Measurements from ENCODE around the gene KRTAP5-4.

Gene KRTAP5-4

DNA sequence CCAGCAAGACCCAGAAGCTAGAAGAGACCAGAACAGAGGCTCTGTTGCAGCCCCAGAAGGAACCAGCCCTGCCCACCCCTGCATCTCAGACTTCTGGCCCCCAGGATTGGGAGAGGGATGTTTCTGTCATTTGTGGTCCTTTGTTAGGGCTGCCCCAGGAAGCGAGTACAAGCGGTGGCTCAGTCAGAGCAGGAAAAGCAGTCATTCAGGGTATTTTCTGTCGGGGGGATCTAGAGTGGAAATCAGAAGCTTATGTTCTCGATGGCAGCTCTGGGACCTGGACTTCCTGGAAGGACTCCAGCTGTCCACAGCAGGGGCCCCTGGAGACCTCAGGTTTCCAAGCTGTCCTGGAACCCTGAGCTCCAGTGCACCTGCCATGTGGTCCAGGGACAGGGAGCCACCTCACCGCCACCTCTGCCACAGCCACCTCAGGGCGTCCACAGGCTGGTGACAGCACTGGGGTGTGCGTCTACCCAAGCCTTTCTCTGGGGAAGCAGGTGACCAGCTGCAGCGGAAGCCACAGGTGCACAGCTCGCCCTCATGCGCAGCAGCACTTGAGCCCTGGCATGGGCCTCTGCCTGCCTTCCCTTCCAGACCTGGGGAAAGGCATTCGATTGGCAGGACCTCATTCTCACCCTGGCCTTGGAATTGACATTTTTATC is 10.2 kb upstream of the KRTAP5-4 start:
- WGBS = 75% methylated on average over 11 of the region's 11 CpGs
- Histone ChIP-seq H4K8ac (ENCODE audit: low read length) (no peak overlapping the region), H2BK15ac (ENCODE audit: low read depth, poor library complexity, severe bottlenecking) (no peak overlapping the region), H3K4me1 (ENCODE audit: control insufficient read depth, insufficient read depth, low read depth, low read length) (no peaks in the 10 kb centered on the region), H3K23ac (ENCODE audit: low read length in 2 of 2) (no peak overlapping the region), H3K4me3 (ENCODE audit: insufficient read depth in 1 of 2, low read depth in 1 of 2, low read length in 2 of 2) (no peak overlapping the region), H2BK12ac (ENCODE audit: low read length in 2 of 2) (no peak overlapping the region), H3K36me3 (ENCODE audit: control insufficient read depth in 1 of 2, insufficient read depth in 2 of 2, low read depth in 1 of 2, low read length in 2 of 2) (no peaks in the 10 kb centered on the region), H2BK5ac (ENCODE audit: low read depth, low read length, poor library complexity, severe bottlenecking) (no peak overlapping the region), H3K14ac (ENCODE audit: low read length in 2 of 2) (no peak overlapping the region), H2AK5ac (ENCODE audit: low read length, severe bottlenecking) (no peak overlapping the region), H3K4me2 (ENCODE audit: low read length, poor library complexity, severe bottlenecking) (no peak overlapping the region), H3K27me3 (ENCODE audit: control insufficient read depth in 1 of 2, insufficient read depth in 1 of 2, low read length in 2 of 2) (peaks cover 51 to 83% of the 10 kb centered on the region in 2 experiments), H3K9ac (ENCODE audit: low read length) (no peak overlapping the region), H3K4ac (ENCODE audit: low read depth in 1 of 2, low read length in 2 of 2) (no peak overlapping the region), H2BK120ac (ENCODE audit: low read depth, low read length) (no peak overlapping the region), H3K79me1 (replicated peaks; ENCODE audit: low read length, poor library complexity, severe bottlenecking) (no peaks in the 10 kb centered on the region), H2AFZ (ENCODE audit: low read depth, low read length) (no peak overlapping the region), H3K18ac (ENCODE audit: low read depth in 1 of 2, low read length in 2 of 2) (no peak overlapping the region), H4K91ac (ENCODE audit: low read length) (no peak overlapping the region), H3K9me3 (ENCODE audit: control insufficient read depth, low read length) (no peaks in the 10 kb centered on the region), H3K27ac (ENCODE audit: low read length, poor library complexity, severe bottlenecking) (no peak overlapping the region)
- DNase-seq = no peak

- WGBS = 76% methylated on average over 13 of the region's 13 CpGs
- DNase-seq = no peak
- no peak overlapping the region for H4K8ac ChIP-seq (ENCODE audit: low read length)
- no peak overlapping the region for H3K18ac ChIP-seq (ENCODE audit: low read depth in 1 of 2, low read length in 2 of 2)
- H2BK12ac ChIP-seq (ENCODE audit: low read length in 2 of 2) = no peak overlapping the region
- H3K4me2 ChIP-seq (ENCODE audit: low read length, poor library complexity, severe bottlenecking) = no peak overlapping the region
- H3K27ac ChIP-seq (ENCODE audit: low read length, poor library complexity, severe bottlenecking) = no peak overlapping the region
- no peak overlapping the region for H2BK15ac ChIP-seq (ENCODE audit: low read depth, poor library complexity, severe bottlenecking)
- H2AFZ ChIP-seq (ENCODE audit: low read depth, low read length) = no peak overlapping the region
- no peak overlapping the region for H3K23ac ChIP-seq (ENCODE audit: low read length in 2 of 2)
- no peak overlapping the region for H3K14ac ChIP-seq (ENCODE audit: low read length in 2 of 2)
- H3K4me1 ChIP-seq (ENCODE audit: control insufficient read depth, insufficient read depth, low read depth, low read length) = no peaks in the 10 kb centered on the region
- peaks cover 58 to 83% of the 10 kb centered on the region in 2 experiments for H3K27me3 ChIP-seq (ENCODE audit: control insufficient read depth in 1 of 2, insufficient read depth in 1 of 2, low read length in 2 of 2)
- no peak overlapping the region for H2BK5ac ChIP-seq (ENCODE audit: low read depth, low read length, poor library complexity, severe bottlenecking)
- H3K9ac ChIP-seq (ENCODE audit: low read length) = no peak overlapping the region
- H4K91ac ChIP-seq (ENCODE audit: low read length) = no peak overlapping the region
- H2AK5ac ChIP-seq (ENCODE audit: low read length, severe bottlenecking) = no peak overlapping the region
- no peaks in the 10 kb centered on the region for H3K36me3 ChIP-seq (ENCODE audit: control insufficient read depth in 1 of 2, insufficient read depth in 2 of 2, low read depth in 1 of 2, low read length in 2 of 2)
- H3K4me3 ChIP-seq (ENCODE audit: insufficient read depth in 1 of 2, low read depth in 1 of 2, low read length in 2 of 2) = no peak overlapping the region
- no peaks in the 10 kb centered on the region for H3K79me1 ChIP-seq (replicated peaks; ENCODE audit: low read length, poor library complexity, severe bottlenecking)
- H3K4ac ChIP-seq (ENCODE audit: low read depth in 1 of 2, low read length in 2 of 2) = no peak overlapping the region
- no peaks in the 10 kb centered on the region for H3K9me3 ChIP-seq (ENCODE audit: control insufficient read depth, low read length)
- H2BK120ac ChIP-seq (ENCODE audit: low read depth, low read length) = no peak overlapping the region
Observed at GRCh38 chr11:1631066-1631568, 9.2 kb upstream of the KRTAP5-4 start.

GRCh38 chr11:1630271-1630670 is 8.3 kb upstream of the KRTAP5-4 start:
- Histone ChIP-seq H3K4ac (ENCODE audit: low read depth in 1 of 2, low read length in 2 of 2) (no peak overlapping the region), H3K14ac (ENCODE audit: low read length in 2 of 2) (peak overlapping the region in 1 of 2 experiments; percentile 57), H4K8ac (ENCODE audit: low read length) (peak overlapping the region; percentile 25), H3K27ac (ENCODE audit: low read length, poor library complexity, severe bottlenecking) (no peak overlapping the region), H2BK15ac (ENCODE audit: low read depth, poor library complexity, severe bottlenecking) (no peak overlapping the region), H3K4me1 (ENCODE audit: control insufficient read depth, insufficient read depth, low read depth, low read length) (no peaks in the 10 kb centered on the region), H2AK5ac (ENCODE audit: low read length, severe bottlenecking) (no peak overlapping the region), H3K23ac (ENCODE audit: low read length in 2 of 2) (no peak overlapping the region), H2BK120ac (ENCODE audit: low read depth, low read length) (no peak overlapping the region), H3K9ac (ENCODE audit: low read length) (no peak overlapping the region), H2BK5ac (ENCODE audit: low read depth, low read length, poor library complexity, severe bottlenecking) (no peak overlapping the region), H3K4me2 (ENCODE audit: low read length, poor library complexity, severe bottlenecking) (no peak overlapping the region), H3K79me1 (replicated peaks; ENCODE audit: low read length, poor library complexity, severe bottlenecking) (no peaks in the 10 kb centered on the region), H3K27me3 (ENCODE audit: control insufficient read depth in 1 of 2, insufficient read depth in 1 of 2, low read length in 2 of 2) (peaks cover 65 to 84% of the 10 kb centered on the region in 2 experiments), H3K36me3 (ENCODE audit: control insufficient read depth in 1 of 2, insufficient read depth in 2 of 2, low read depth in 1 of 2, low read length in 2 of 2) (no peaks in the 10 kb centered on the region), H2BK12ac (ENCODE audit: low read length in 2 of 2) (no peak overlapping the region), H4K91ac (ENCODE audit: low read length) (no peak overlapping the region), H3K18ac (ENCODE audit: low read depth in 1 of 2, low read length in 2 of 2) (no peak overlapping the region), H2AFZ (ENCODE audit: low read depth, low read length) (no peak overlapping the region), H3K4me3 (ENCODE audit: insufficient read depth in 1 of 2, low read depth in 1 of 2, low read length in 2 of 2) (no peak overlapping the region), H3K9me3 (ENCODE audit: control insufficient read depth, low read length) (peaks cover 2% of the 10 kb centered on the region)
- DNase-seq = no peak
- WGBS = 77% methylated on average over 2 of the region's 2 CpGs

DNA sequence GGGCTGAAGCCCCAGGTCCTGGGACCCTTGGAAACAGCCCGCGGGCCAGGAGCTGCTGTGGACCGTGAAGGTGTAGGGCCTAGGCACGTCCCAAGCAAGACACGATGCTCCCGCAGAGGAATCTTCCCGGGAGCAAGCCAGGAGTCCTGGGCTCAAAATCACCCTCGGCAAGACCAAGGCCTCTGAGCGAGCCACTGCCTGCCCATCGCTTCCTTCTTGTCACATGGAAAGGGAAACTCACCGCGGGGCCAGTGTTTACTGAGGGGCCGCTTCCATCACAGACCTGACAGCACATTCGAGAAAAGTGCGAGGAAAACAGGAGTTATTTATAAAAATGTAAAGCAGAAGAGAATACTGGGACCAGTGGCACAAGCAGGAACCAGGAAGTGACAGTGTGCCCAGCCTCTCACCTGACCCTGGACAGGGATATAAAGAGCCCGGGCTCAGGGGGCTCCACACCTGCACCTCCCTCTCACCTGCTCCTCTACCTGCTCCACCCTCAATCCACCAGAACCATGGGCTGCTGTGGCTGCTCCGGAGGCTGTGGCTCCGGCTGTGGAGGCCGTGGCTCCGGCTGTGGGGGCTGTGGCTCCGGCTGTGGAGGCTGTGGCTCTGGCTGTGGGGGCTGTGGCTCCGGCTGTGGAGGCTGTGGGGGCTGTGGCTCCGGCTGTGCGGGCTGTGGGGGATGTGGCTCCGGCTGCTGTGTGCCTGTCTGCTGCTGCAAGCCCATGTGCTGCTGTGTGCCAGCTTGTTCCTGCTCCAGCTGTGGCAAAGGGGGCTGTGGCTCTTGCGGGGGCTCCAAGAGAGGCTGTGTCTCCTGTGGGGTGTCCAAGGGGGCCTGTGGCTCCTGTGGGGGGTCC is 7.6 kb upstream of the KRTAP5-4 start, which contains the start of gene KRTAP5-5:
KRTAP5-5 (plus strand) TSS at position 450 of the 860 bp plus-strand sequence; CDS start at position 516, 66 bp downstream.
- Histone ChIP-seq H3K9me3 (ENCODE audit: control insufficient read depth, low read length) (peaks cover 4% of the 10 kb centered on the region), H3K36me3 (ENCODE audit: control insufficient read depth in 1 of 2, insufficient read depth in 2 of 2, low read depth in 1 of 2, low read length in 2 of 2) (no peaks in the 10 kb centered on the region), H3K9ac (ENCODE audit: low read length) (no peak within 1 kb of the TSS), H3K23ac (ENCODE audit: low read length in 2 of 2) (no peak within 1 kb of the TSS), H4K8ac (ENCODE audit: low read length) (peak within 1 kb of the TSS; percentile 25), H3K4ac (ENCODE audit: low read depth in 1 of 2, low read length in 2 of 2) (no peak within 1 kb of the TSS), H2BK120ac (ENCODE audit: low read depth, low read length) (no peak within 1 kb of the TSS), H3K79me1 (replicated peaks; ENCODE audit: low read length, poor library complexity, severe bottlenecking) (no peaks in the 10 kb centered on the region), H3K4me3 (ENCODE audit: insufficient read depth in 1 of 2, low read depth in 1 of 2, low read length in 2 of 2) (no peak within 1 kb of the TSS), H3K14ac (ENCODE audit: low read length in 2 of 2) (peak within 1 kb of the TSS in 1 of 2 experiments; percentile 57), H2BK15ac (ENCODE audit: low read depth, poor library complexity, severe bottlenecking) (no peak within 1 kb of the TSS), H3K4me1 (ENCODE audit: control insufficient read depth, insufficient read depth, low read depth, low read length) (no peaks in the 10 kb centered on the region), H3K4me2 (ENCODE audit: low read length, poor library complexity, severe bottlenecking) (no peak within 1 kb of the TSS), H3K27ac (ENCODE audit: low read length, poor library complexity, severe bottlenecking) (no peak within 1 kb of the TSS), H2BK12ac (ENCODE audit: low read length in 2 of 2) (no peak within 1 kb of the TSS), H2AK5ac (ENCODE audit: low read length, severe bottlenecking) (no peak within 1 kb of the TSS), H4K91ac (ENCODE audit: low read length) (no peak within 1 kb of the TSS), H3K27me3 (ENCODE audit: control insufficient read depth in 1 of 2, insufficient read depth in 1 of 2, low read length in 2 of 2) (peaks cover 72 to 89% of the 10 kb centered on the region in 2 experiments), H2AFZ (ENCODE audit: low read depth, low read length) (no peak within 1 kb of the TSS), H3K18ac (ENCODE audit: low read depth in 1 of 2, low read length in 2 of 2) (no peak within 1 kb of the TSS), H2BK5ac (ENCODE audit: low read depth, low read length, poor library complexity, severe bottlenecking) (no peak within 1 kb of the TSS)
- DNase-seq = no peak
- WGBS = 85% methylated on average over 23 of the region's 26 CpGs

Data from mesenchymal stem cell (in vitro differentiated cells and primary cell).